Measurements from ENCODE around the gene ITSN2.

ITSN2 gene

DNA sequence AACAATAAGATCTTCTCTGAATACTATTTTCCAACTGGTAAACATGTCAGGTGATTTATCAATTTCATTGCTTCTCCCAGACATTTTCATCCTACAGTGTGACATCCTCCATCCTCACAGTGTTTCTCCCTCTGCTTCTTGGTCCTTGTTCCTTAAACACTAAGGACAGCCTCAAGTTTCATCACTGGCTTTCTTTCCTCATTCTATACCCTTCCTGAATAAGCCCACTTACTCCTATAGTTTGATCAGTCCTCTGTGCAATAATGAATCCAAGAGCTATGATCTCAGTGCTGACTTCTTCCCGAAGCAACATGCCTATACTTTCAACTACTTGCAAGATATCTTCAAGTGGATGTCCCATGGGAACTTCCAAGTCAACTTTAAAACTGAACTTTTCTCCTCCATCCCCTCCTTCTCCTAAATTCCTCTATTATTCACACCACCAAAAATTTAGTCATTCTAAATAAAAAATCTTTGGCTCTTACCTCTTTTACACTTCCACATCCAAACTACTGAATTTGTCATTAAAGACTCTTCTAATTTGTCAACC is 97.8 kb downstream of the ITSN2 start:
- DNase-seq: no peak

DNA sequence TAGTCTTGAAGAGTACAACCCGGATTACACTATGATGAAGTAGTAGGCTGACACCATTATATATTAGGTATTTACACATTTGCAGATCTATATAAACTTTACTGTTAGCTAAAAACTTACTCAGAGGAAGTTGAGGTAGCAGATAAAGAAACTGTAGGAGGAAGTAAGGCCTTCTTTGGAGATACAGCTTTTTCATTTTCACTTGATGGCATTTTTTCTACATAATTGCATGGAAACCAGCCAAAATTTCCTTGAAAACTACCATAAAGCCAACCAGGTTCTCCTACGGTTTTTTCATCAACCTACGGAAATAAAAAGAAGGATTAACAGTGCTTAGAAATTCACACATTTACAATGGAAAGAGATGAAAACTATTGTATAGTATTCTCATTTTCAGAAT is 98.9 kb downstream of the ITSN2 start:
- DNase-seq: no peak

DNA sequence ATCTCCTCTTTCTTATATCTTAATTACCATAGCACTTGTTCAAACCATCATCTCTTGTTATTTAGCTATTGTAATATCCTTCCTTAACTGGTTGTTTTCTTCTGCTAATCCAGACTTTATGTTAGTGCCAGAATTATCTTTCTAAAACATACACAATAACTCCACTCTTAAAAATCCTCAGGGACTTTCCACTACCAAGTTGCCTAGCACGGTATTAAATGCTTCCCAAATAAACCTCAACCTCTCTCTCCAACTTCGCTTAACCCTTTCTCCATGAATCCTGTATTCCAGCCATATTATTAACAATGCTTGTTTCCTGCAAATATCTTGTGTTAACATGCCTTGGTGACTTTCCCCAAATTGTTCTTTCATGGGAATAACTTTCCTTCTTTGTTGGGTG is 101.0 kb downstream of the ITSN2 start:
- DNase-seq: no peak

GRCh38 chr2:24258718-24259117 is 101.6 kb downstream of the ITSN2 start:
- DNase-seq: no peak

DNA sequence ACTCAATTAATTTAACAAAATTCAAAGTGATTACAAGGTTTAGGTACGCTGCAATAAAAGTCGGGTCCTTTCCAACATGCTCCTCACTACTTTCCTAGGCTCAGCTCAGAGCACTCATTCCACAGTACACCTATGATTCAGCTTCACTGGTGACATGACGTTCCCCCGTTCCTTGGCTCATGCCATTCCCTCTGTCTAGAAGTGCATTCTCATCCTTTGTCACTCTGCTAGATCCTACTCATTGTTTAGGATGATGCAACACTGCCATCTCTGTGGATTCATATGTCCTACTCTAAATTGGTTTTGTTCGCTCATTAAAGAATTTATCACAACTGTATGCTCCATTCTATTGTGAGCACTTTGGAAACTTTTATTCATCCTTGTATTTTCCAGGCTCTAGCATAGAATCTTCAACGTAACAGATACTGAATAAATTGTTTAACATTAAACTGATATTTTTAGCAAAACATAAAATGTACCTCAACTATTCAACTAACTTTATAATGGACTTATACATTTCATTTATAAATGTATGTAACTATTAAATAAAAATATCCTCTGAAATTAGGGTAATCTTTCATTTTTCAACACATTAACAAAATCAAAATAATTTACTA is 106.9 kb downstream of the ITSN2 start:
- DNase-seq: no peak

GRCh38 chr2:24247592-24247991 is 112.7 kb downstream of the ITSN2 start:
- DNase-seq: no peak

DNA sequence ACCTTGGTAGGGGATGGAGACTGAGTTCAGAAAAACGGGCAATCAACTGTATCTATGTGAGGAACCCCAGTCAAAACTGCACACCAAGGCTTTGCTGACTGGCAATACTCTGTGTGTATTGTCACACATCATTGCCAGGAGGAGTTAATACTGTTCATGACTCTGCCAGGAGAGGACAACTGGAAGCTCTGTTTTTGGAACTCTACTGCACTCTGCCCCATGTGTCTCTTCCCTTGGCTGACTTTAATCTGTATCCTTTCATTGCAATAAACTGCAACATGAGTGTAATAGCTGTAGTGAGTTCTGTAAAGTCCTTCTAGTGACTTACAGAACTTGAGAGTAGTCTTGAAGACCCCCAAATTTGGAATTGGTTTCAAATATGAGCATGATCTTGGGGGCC is 113.2 kb downstream of the ITSN2 start:
- DNase-seq: no peak

GRCh38 chr2:24245986-24246776 is 114.2 kb downstream of the ITSN2 start:
- DNase-seq: no peak

GRCh38 chr2:24241528-24241927 is 118.8 kb downstream of the ITSN2 start:
- no peak for DNase-seq

GRCh38 chr2:24239553-24239952 is 120.8 kb downstream of the ITSN2 start:
- DNase-seq: no peak

- no peak for DNase-seq
Measured at GRCh38 chr2:24238158-24238557, 122.2 kb downstream of the ITSN2 start.

GRCh38 chr2:24237313-24237712 is 123.0 kb downstream of the ITSN2 start:
- DNase-seq: no peak

GRCh38 chr2:24233321-24233720 is 127.0 kb downstream of the ITSN2 start:
- no peak for DNase-seq

DNA sequence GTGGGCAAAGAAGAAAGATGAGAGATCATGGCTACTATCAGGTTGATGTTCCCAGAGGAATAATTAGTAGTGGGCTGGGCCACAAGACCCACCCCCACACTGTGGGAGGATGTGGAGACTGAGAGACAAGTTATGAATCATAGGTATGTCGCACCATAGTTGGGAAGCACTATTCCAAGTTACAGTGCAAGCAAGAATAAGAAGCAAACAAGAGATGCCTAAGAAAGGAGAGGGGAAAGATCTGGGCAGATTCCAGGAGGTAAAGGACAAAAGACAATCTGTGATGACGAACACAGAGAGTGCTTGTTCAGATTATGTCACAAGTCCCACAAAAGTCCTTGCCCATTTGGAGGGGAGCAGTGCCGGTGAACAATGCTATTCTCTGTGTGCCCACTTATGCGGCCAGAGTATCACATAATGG is 128.9 kb downstream of the ITSN2 start:
- no peak for DNase-seq

GRCh38 chr2:24228470-24228869 is 131.9 kb downstream of the ITSN2 start:
- DNase-seq: no peak

DNA sequence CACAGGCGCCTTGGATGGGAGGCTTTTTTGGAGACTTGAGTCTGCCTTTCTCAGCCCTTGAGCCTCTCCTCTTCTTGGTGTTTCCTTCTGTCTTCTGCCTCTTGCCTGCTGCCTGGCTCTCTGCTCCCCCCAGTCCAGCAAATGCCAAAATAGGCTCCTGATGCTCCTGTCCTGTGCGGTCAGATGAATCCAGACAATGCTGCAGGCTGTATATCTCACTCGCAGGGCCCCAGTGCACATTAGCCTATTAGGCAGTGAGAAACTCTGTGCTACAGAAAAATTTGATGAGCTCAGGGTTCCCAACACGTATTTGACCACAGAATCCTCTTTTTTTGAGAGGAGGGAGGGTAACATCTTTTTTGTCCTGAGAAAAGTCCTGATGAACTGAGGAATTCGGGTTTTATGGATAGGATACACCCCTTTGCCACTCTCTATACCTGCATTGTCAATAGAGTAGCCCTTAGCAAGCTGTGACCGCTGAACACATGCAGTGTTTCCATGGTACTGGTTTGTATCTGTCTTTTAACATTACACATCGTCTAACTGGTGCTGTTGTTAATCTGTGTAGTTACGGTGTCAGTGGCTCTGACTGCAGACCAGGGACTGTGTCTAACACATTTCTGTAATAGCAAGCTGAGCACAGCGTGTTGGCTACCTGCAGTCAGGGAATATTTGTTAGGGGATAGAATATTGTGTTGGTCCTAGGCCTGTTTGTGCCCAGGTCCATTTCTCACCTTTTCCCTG is 134.7 kb downstream of the ITSN2 start:
- no peak for DNase-seq

DNA sequence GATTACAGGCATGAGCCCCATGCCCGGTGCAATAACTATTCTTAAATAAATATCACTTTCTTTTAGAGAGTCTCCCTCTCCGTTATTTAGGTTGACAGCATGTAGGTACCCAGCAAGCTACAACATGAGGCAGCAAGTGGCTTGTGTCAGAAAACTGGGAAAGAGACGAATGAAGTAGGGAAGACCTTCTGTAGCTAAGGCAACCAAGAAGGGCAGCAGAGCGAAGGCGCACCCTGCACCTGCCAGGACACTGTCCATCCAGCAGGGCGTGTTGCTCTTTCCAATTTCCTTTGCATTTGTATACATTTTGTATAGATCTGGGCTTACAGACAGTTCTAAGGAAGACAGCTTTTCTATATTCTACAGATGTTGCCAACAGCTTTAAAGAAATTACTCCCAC is 137.4 kb downstream of the ITSN2 start:
- no peak for DNase-seq

DNA sequence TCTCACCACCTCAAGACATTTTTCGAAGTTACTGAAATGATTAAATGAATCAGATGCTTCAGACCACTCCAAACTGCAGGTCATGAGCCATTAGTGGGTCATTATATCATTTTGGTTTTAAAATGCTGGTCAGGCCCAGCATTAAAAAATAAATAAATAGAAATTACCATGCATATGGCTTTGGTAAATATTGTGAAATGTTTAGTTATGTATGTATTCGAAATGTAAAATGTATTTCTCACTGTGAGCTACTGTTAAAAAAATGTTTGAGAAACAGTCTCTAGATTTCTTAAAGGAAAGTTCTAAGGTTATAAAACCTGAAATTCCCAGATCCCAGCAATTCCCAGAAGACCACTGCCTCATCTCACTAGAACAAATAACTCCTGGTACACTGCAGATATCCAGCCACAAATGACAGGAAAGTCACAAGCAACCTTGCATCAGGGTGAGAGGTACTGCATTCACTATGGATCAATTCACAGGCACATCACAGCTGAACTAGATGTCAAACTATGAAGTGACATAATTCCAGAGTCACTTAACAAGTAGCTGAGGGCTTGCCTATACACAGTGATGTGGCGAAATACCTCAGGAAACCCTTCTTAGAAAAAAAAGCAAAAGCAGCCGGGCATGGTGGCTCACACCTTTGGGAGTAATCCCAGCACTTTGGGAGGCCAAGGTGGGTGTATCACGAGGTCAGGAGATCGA is 138.8 kb downstream of the ITSN2 start:
- DNase-seq: no peak

DNA sequence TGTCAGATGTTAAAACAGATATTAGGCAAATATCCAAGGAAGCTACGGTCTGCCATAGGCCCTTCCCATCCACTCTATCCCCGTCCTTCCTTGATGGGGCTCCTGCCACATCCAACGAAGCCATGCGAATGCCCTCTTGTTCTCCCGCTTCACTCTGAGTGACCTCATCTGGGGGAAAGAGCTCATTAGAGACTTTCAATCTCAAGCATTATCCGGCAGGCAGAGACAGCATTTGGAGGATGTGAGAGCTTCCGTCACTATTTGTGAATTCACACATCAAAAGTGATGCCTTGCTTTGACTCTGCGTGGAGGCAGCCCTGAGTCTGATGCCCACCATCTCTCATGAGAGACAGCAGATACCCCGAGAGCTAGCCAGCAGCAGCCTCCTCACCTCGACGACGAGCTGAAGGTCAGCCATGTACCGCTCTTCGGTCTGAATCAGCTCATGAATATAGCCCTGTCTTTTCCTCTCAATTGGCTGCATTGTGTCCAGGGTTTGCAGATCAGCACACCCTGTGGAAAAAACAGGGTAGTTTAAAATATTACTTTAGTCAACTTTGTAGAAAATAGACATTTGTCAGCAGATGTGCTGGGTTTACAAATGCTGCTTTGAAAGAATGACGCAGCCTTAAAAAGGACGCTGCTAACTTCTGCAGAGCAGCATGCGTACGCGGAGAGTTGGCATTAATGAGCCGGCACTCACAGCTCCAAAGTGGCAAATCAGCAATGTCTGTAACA is 139.6 kb downstream of the ITSN2 start:
- no peak for DNase-seq

DNA sequence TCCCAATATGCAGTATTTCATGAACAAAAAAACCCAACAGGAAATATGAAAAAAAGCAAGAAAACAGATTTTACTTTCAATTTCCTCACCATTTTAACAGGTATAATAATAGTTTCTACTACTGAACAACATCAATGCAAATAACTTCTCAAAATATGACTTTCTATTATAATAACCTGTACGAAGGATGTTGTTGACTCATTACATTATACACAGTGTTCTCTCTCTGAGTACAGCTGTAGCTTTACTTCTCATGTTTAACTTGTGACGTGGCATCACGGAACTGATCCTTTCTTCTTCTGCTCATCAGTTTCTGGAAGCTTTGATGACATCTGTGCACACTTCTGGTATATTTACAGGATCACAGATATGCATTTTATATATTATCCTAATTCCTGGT is 145.5 kb downstream of the ITSN2 start:
- peak in 1 of 5 donors; percentile 63 for DNase-seq

DNA sequence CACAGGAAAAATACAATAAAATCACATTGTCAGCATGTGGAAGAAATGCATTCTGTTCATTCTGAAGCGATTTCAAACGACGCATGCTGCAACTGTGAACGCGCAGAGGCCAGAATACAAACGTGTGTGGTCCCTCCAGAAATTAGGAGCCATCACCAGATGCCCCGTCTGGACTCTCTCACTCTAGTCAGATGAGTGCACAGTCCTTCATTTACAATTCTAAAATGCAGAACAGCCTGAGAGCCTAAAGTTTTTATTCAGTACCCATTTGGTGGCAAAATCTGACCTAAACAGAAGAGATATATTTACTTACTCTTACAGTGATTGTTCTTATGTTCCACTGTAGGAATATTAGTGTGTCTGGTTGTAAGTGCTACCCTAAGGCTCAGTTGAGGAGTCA is 148.9 kb downstream of the ITSN2 start:
- DNase-seq: no peak

- no peak for DNase-seq
Measured at GRCh38 chr2:24210723-24211122, 149.6 kb downstream of the ITSN2 start.

All from T-helper 1 cell (primary cell).